ENCODE measurements around the gene SSH3.

SSH3 gene

GRCh38 chr11:67280788-67281551 is 22.4 kb upstream of the SSH3 start:
- DNase-seq, result no peak

- no peak for DNase-seq
These were observed 21.7 kb upstream of the SSH3 start for GRCh38 chr11:67281552-67282150.

GRCh38 chr11:67282155-67282875 is 21.0 kb upstream of the SSH3 start:
- DNase-seq, result no peak

- DNase-seq, result no peak
These were observed 20.4 kb upstream of the SSH3 start for GRCh38 chr11:67282876-67283371.

- no peak for DNase-seq
These were observed 19.8 kb upstream of the SSH3 start for GRCh38 chr11:67283481-67283963.

GRCh38 chr11:67284811-67285540 is 18.4 kb upstream of the SSH3 start:
- no peak for DNase-seq

GRCh38 chr11:67285541-67286498 is 17.5 kb upstream of the SSH3 start:
- DNase-seq, result peak; percentile 26

- DNase-seq, result no peak
These were observed 16.6 kb upstream of the SSH3 start for GRCh38 chr11:67286621-67287333.

GRCh38 chr11:67287355-67288197 is 15.8 kb upstream of the SSH3 start:
- DNase-seq, result peak; percentile 28

GRCh38 chr11:67288198-67288451 is 15.2 kb upstream of the SSH3 start:
- DNase-seq, result no peak

GRCh38 chr11:67288452-67289225 is 14.7 kb upstream of the SSH3 start:
- peak; percentile 94 for DNase-seq

GRCh38 chr11:67289226-67289650 is 14.1 kb upstream of the SSH3 start, which contains the start of gene ANKRD13D:
TSS of gene ANKRD13D (plus strand) at chr11:67289303. CDS start at chr11:67289461, 158 bp downstream.
- DNase-seq, result no peak

GRCh38 chr11:67289651-67290479 is 13.5 kb upstream of the SSH3 start:
- no peak for DNase-seq

- DNase-seq, result no peak
These were observed 12.5 kb upstream of the SSH3 start for GRCh38 chr11:67290801-67291200.

GRCh38 chr11:67291481-67292381 is 11.6 kb upstream of the SSH3 start:
- DNase-seq, result no peak

- no peak for DNase-seq
These were observed 10.7 kb upstream of the SSH3 start for GRCh38 chr11:67292671-67293070.

- DNase-seq, result no peak
These were observed 10.2 kb upstream of the SSH3 start for GRCh38 chr11:67293090-67293489.
